Activated B cell treated with CpG ODN at 0.5 μM for 24 hours (primary cell): ENCODE data around the gene ZNF675. TPM values are rescaled to one million over a fixed set of nuclear protein-coding genes. Genes with fewer than 3 reads are reported as not detected.
"Not testable (repeated sequence)": the region's sequence is repeated elsewhere in the genome, so short reads cannot be mapped to it uniquely, and the experiment has no call there.

Experiments
- ATAC-seq: fragments of 200-7000 bp; cut with Tn5 transposase; one replicate; pipeline ENCODE4 v1.10.0; 2021; ENCODE audit warnings: low read depth, mild to moderate bottlenecking, moderate library complexity
- CTCF ChIA-PET: fragments of 350-600 bp; sonication (Branson Sonifier 250); formaldehyde crosslinking; loops from one replicate; lab custom pipeline; 2021; ENCODE audit warnings: antibody characterized with exemption; lab: Charles Lee
- POLR2A ChIA-PET: fragments of 350-600 bp; sonication (Branson Sonifier 250); formaldehyde crosslinking; loops from one replicate; lab custom pipeline; 2021; ENCODE audit warnings: antibody characterized with exemption; lab: Charles Lee
- DNase-seq: peaks from one replicate; pipeline ENCODE4 v3.0.0; 2022
- H3K27ac Mint-ChIP-seq: one replicate; pipeline ENCODE4 v1.8.0; 2020; ENCODE audit warnings: mixed read lengths
- H3K27me3 Mint-ChIP-seq: one replicate; pipeline ENCODE4 v1.8.0; 2021; ENCODE audit warnings: mixed read lengths
- H3K36me3 Mint-ChIP-seq: one replicate; pipeline ENCODE4 v1.8.0; 2021; ENCODE audit warnings: low read depth, mixed read lengths
- H3K4me1 Mint-ChIP-seq: one replicate; pipeline ENCODE4 v1.8.0; 2021; ENCODE audit warnings: mixed read lengths
- H3K4me3 Mint-ChIP-seq: one replicate; pipeline ENCODE4 v1.8.0; 2020; ENCODE audit warnings: mild to moderate bottlenecking, mixed read lengths
- H3K9me3 Mint-ChIP-seq: one replicate; pipeline ENCODE4 v1.8.0; 2020; ENCODE audit warnings: mixed read lengths
- CTCF ChIP-seq: fragments of 200-600 bp; IDR thresholded peaks from one replicate; pipeline ENCODE4 v1.8.0; 2022; ENCODE audit warnings: antibody characterized with exemption, mild to moderate bottlenecking
- intact Hi-C: fragments of 100-400 bp; cut with micrococcal nuclease; formaldehyde crosslinking; loops from one replicate; pipeline ENCODE4 v1.15.1; 2024
- total RNA-seq: library from RNA; stranded (reverse); gene quantifications from 2 replicates; pipeline ENCODE4 v1.2.3, GENCODE V29; 2022

ZNF675 gene
- total RNA-seq, 1 donor from 2014 or later = 34.2 TPM

GRCh38 chr19:23706657-23707056 is 19.6 kb upstream of the ZNF675 start:
- H3K4me3 Mint-ChIP-seq = no peak overlapping the region
- peaks cover 5% of the 10 kb centered on the region for H3K27me3 Mint-ChIP-seq
- intact Hi-C loops = no loop called here
- no peak for TF ChIP-seq CTCF
- H3K4me1 Mint-ChIP-seq = no peaks in the 10 kb centered on the region
- H3K36me3 Mint-ChIP-seq = no peaks in the 10 kb centered on the region
- CTCF ChIA-PET = no interaction called here
- H3K9me3 Mint-ChIP-seq = peaks cover 2% of the 10 kb centered on the region
- no peak overlapping the region for H3K27ac Mint-ChIP-seq
- POLR2A ChIA-PET = no interaction called here
- ATAC-seq (no peak), DNase-seq (no peak)

DNA sequence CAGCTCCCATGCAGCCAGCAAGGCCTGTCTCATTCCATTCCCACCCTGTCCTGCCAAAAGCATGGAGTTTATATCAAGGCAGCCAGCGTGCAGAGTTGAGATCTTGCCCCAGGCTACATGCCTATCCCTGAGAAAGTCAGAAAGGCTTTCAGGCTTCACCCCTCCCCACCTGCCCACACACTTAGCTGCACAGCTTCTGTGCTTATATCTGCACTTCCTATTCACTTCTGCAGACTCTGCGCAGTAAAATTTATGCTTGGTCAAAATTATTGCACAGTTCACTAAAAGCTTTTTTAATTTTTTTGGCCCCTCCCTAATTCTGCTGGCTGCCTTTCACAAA is 12.5 kb upstream of the ZNF675 start:
- H3K4me3 Mint-ChIP-seq = no peak overlapping the region
- H3K9me3 Mint-ChIP-seq = peaks cover 2% of the 10 kb centered on the region
- H3K27ac Mint-ChIP-seq = no peak overlapping the region
- DNase-seq (no peak), ATAC-seq (no peak)
- H3K27me3 Mint-ChIP-seq = peaks cover 5% of the 10 kb centered on the region
- intact Hi-C loops = no loop called here
- ChIA-PET POLR2A (no interaction called here), CTCF (no interaction called here)
- H3K36me3 Mint-ChIP-seq = no peaks in the 10 kb centered on the region
- TF ChIP-seq CTCF = no peak
- H3K4me1 Mint-ChIP-seq = no peaks in the 10 kb centered on the region

GRCh38 chr19:23698711-23699520 is 11.9 kb upstream of the ZNF675 start:
- peaks cover 2% of the 10 kb centered on the region for H3K9me3 Mint-ChIP-seq
- ChIA-PET CTCF (no interaction called here), POLR2A (no interaction called here)
- DNase-seq = no peak
- ATAC-seq = no peak
- no peak overlapping the region for H3K27ac Mint-ChIP-seq
- no peaks in the 10 kb centered on the region for H3K36me3 Mint-ChIP-seq
- peaks cover 5% of the 10 kb centered on the region for H3K27me3 Mint-ChIP-seq
- H3K4me1 Mint-ChIP-seq = no peaks in the 10 kb centered on the region
- no peak overlapping the region for H3K4me3 Mint-ChIP-seq
- no peak for TF ChIP-seq CTCF
- intact Hi-C loops = no loop called here

DNA sequence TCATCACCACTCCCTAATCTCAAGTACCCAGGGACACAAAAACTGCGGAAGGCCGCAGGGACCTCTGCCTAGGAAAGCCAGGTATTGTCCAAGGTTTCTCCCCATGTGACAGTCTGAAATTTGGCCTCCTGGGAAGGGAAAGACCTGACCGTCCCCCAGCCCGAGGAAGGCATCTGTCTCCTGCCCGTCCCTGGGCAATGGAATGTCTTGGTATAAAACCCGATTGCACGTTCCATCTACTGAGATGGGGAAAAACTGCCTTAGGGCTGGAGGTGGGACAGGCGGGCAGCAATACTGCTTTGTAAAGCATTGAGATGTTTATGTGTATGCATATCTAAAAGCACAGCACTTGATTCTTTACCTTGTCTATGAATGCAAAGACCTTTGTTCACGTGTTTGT is 5.9 kb upstream of the ZNF675 start:
- H3K36me3 Mint-ChIP-seq, POLR2A ChIA-PET, H3K4me3 Mint-ChIP-seq, CTCF ChIA-PET, DNase-seq, H3K27ac Mint-ChIP-seq, H3K4me1 Mint-ChIP-seq, H3K9me3 Mint-ChIP-seq, intact Hi-C loops, ATAC-seq, H3K27me3 Mint-ChIP-seq: not testable (repeated sequence)

DNA sequence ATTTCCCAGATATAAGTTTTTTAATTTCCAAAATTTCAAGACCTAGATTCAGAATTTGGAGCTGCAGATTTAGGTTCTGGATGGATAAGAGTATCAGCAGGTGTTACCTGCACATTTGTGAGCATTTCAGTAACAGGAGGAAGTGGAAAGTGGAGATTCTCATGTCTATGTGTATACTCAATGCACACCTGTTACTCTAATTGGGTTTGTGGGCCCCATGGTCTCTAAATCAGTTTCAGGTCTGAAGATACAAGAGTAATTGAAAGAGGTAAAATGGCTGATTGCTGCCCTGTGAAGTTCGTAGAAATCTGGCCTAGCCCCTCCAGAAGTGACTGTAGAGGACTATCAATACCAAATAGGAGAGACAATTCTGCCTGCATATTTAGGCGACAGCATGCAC is 13.9 kb downstream of the ZNF675 start:
- Mint-ChIP-seq H3K36me3 (peaks cover 70% of the 10 kb centered on the region), H3K4me1 (peaks cover 43% of the 10 kb centered on the region), H3K4me3 (no peak overlapping the region), H3K27me3 (no peaks in the 10 kb centered on the region), H3K9me3 (peaks cover 10% of the 10 kb centered on the region), H3K27ac (no peak overlapping the region)
- no peak for ATAC-seq
- ChIA-PET POLR2A (no interaction called here), CTCF (no interaction called here)
- no peak for DNase-seq
- intact Hi-C loops = loop anchor here (2.0 kb wide), 1 partner anchor 14 kb away; the partner anchor contains the start of gene ZNF675
- no peak for TF ChIP-seq CTCF

DNA sequence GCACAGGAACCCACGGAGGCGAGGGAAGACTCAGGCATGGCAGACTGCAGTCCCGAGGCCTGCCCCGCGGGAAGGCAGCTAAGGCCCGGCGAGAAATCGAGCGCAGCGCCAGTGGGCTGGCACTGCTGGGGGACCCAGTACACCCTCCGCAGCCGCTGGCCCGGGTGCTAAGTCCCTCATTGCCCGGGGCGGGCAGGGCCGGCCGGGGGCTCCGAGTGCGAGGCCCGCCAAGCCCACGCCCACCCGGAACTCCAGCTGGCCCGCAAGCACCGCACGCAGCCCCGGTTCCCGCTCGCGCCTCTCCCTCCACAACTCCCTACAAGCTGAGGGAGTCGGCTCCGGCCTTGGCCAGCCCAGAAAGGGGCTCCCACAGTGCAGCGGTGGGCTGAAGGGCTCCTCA is 18.4 kb downstream of the ZNF675 start:
- intact Hi-C loops, DNase-seq, H3K4me3 Mint-ChIP-seq, ATAC-seq, H3K27ac Mint-ChIP-seq, H3K27me3 Mint-ChIP-seq, CTCF ChIA-PET, POLR2A ChIA-PET: not testable (repeated sequence)
- Mint-ChIP-seq H3K36me3 (peaks cover 79% of the 10 kb centered on the region), H3K4me1 (peaks cover 18% of the 10 kb centered on the region), H3K9me3 (peaks cover 17% of the 10 kb centered on the region)
